HS-5 (cell line): ENCODE data around the gene JPH4.

Experiments used
- DNase-seq: peaks from one replicate; pipeline ENCODE4 v3.0.0-alpha.2; 2012; ENCODE audit warnings: low read depth

Gene JPH4

GRCh38 chr14:23524954-23525353 lies 53.6 kb downstream of the JPH4 start:
- no peak for DNase-seq

DNA sequence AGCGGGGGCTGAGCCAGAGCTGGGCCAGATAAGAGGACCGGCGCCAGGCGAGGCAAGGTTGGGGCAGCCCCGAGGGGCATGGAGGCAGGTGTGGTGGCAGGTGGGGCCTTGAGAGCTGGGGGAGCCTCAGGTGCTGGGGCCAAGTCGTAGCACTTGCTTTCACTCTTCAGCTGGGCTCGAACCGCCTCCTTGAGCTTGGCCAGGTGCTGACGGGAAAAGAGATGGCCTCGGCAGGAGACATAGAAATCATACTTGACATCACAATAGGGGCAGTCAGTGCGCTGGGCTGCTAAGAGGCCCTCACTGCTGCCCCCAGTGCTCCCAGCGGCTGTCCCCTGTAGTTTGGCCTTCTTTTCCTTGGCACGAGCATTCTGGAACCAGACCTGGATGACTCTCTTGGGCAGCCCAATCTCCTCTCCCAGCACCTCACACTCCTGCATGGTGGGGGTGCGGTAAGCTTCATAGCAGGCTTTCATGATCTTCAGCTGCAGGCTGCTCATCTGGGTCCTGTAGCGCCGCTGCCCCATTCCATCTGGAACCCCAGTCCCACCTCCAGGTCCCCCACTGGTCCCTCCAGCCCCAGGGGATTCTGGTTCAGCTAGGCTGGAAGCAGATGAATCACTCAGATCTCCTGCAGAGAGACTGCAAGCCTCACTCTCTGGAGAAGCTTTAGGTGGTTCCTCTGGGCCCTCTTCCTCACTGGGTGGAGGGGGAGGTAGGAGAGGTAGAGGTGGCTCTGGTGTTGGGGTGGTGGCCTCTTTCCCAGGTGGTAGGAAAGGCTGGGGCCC lies 55.2 kb downstream of the JPH4 start:
- no peak for DNase-seq

- no peak for DNase-seq
These were observed 55.9 kb downstream of the JPH4 start for GRCh38 chr14:23522643-23523198.

GRCh38 chr14:23521785-23522640 lies 56.6 kb downstream of the JPH4 start:
- DNase-seq: no peak

GRCh38 chr14:23520899-23521533 lies 57.6 kb downstream of the JPH4 start:
- DNase-seq: no peak

- no peak for DNase-seq
These were observed 59.9 kb downstream of the JPH4 start for GRCh38 chr14:23518709-23519108.
